SHP77 (cell line): ENCODE data around the gene RPS6KA5.
"Not testable (repeated sequence)": the region's sequence is repeated elsewhere in the genome, so short reads cannot be mapped to it uniquely, and the experiment has no call there.

ENCODE experiments used
- DNase-seq, 2 experiments: peaks; one replicate each; lab custom pipeline; 2025; lab: John Stamatoyannopoulos, UW

The RPS6KA5 gene

GRCh38 chr14:90986510-90986909, 73.9 kb downstream of the RPS6KA5 start:
- no peak for DNase-seq

GRCh38 chr14:90985601-90986242, 74.7 kb downstream of the RPS6KA5 start:
- no peak for DNase-seq

- DNase-seq: no peak
Measured at GRCh38 chr14:90983560-90983959, 76.9 kb downstream of the RPS6KA5 start.

GRCh38 chr14:90981636-90982035, 78.8 kb downstream of the RPS6KA5 start:
- no peak for DNase-seq

- DNase-seq: not testable (repeated sequence)
Measured at GRCh38 chr14:90980636-90981035, 79.8 kb downstream of the RPS6KA5 start.

- DNase-seq: no peak
Measured at GRCh38 chr14:90979515-90979914, 80.9 kb downstream of the RPS6KA5 start.

- no peak for DNase-seq
Measured at GRCh38 chr14:90976101-90976500, 84.3 kb downstream of the RPS6KA5 start.

GRCh38 chr14:90971687-90972086, 88.8 kb downstream of the RPS6KA5 start:
- no peak for DNase-seq

- no peak for DNase-seq
Measured at GRCh38 chr14:90970167-90970600, 90.3 kb downstream of the RPS6KA5 start.

- no peak for DNase-seq
Measured at GRCh38 chr14:90969531-90970166, 90.8 kb downstream of the RPS6KA5 start.

- no peak for DNase-seq
Measured at GRCh38 chr14:90968025-90968424, 92.4 kb downstream of the RPS6KA5 start.

GRCh38 chr14:90966493-90966892, 93.9 kb downstream of the RPS6KA5 start:
- DNase-seq: no peak

- no peak for DNase-seq
Measured at GRCh38 chr14:90965765-90966164, 94.7 kb downstream of the RPS6KA5 start.

- no peak for DNase-seq
Measured at GRCh38 chr14:90963343-90963742, 97.1 kb downstream of the RPS6KA5 start.

GRCh38 chr14:90962505-90963109, 97.8 kb downstream of the RPS6KA5 start:
- no peak for DNase-seq

- no peak for DNase-seq
Measured at GRCh38 chr14:90960818-90961217, 99.6 kb downstream of the RPS6KA5 start.

GRCh38 chr14:90959344-90959743, 101.1 kb downstream of the RPS6KA5 start:
- DNase-seq: no peak

- no peak for DNase-seq
Measured at GRCh38 chr14:90956273-90956672, 104.2 kb downstream of the RPS6KA5 start.

- not testable (repeated sequence) for DNase-seq
Measured at GRCh38 chr14:90953643-90954042, 106.8 kb downstream of the RPS6KA5 start.

- no peak for DNase-seq
Measured at GRCh38 chr14:90943367-90943766, 117.1 kb downstream of the RPS6KA5 start.

- no peak for DNase-seq
Measured at GRCh38 chr14:90942511-90942910, 117.9 kb downstream of the RPS6KA5 start.

GRCh38 chr14:90941706-90942105, 118.7 kb downstream of the RPS6KA5 start:
- no peak for DNase-seq

GRCh38 chr14:90940318-90940962, 120.0 kb downstream of the RPS6KA5 start:
- no peak for DNase-seq
